Calu3 (cell line): ENCODE data around the gene UCP2. TPM values are rescaled to one million over a fixed set of nuclear protein-coding genes. Genes with fewer than 3 reads are reported as not detected.
A peak's percentile ranks its signal among the peaks of the same experiment; 100 is the strongest.

Source experiments
- BruUV-seq: library from RNA; stranded (reverse); fragments of 400-500 nt; replicated peaks from 2 replicates; lab custom pipeline; 2021; lab: Mats Ljungman, UMichigan
- CTCF ChIA-PET: fragments of 300-600 bp; sonication (Branson Sonifier 250); formaldehyde crosslinking; loops from one replicate; lab custom pipeline; 2022; ENCODE audit warnings: antibody characterized with exemption; lab: Charles Lee
- DNase-seq: peaks from one replicate; pipeline ENCODE4 v3.0.0; 2022
- H3K27ac Mint-ChIP-seq: one replicate; pipeline ENCODE4 v1.8.0; 2022; ENCODE audit warnings: mixed read lengths; ENCODE audit not compliant: unreplicated experiment
- H3K27me3 Mint-ChIP-seq: one replicate; pipeline ENCODE4 v1.8.0; 2022; ENCODE audit warnings: mixed read lengths; ENCODE audit not compliant: unreplicated experiment
- H3K36me3 Mint-ChIP-seq: one replicate; pipeline ENCODE4 v1.8.0; 2022; ENCODE audit warnings: mild to moderate bottlenecking, moderate library complexity, mixed read lengths; ENCODE audit not compliant: insufficient read depth, unreplicated experiment
- H3K4me1 Mint-ChIP-seq: one replicate; pipeline ENCODE4 v1.8.0; 2022; ENCODE audit warnings: mild to moderate bottlenecking, low read depth, mixed read lengths; ENCODE audit not compliant: unreplicated experiment
- H3K4me3 Mint-ChIP-seq: one replicate; pipeline ENCODE4 v1.8.0; 2022; ENCODE audit warnings: mild to moderate bottlenecking, low read depth, moderate library complexity, mixed read lengths; ENCODE audit not compliant: unreplicated experiment
- H3K9me3 Mint-ChIP-seq: one replicate; pipeline ENCODE4 v1.8.0; 2022; ENCODE audit warnings: low read depth, mixed read lengths; ENCODE audit not compliant: unreplicated experiment
- CTCF ChIP-seq: fragments of 200-600 bp; IDR thresholded peaks from one replicate; pipeline ENCODE4 v1.8.0; 2022; ENCODE audit warnings: antibody characterized with exemption; ENCODE audit not compliant: unreplicated experiment
- intact Hi-C: fragments of 100-400 bp; cut with micrococcal nuclease; formaldehyde crosslinking; loops from one replicate; pipeline ENCODE4 v1.10.0; 2022; ENCODE audit not compliant: unreplicated experiment
- total RNA-seq: library from RNA; stranded (reverse); gene quantifications from 2 replicates; pipeline ENCODE4 v1.2.3, GENCODE V29; 2022

The UCP2 gene
- total RNA-seq, 1 experiment from 2014 or later = 14.7 TPM

- Mint-ChIP-seq H3K27ac (no peak overlapping the region), H3K4me1 (peaks cover 26% of the 10 kb centered on the region), H3K27me3 (no peaks in the 10 kb centered on the region), H3K4me3 (no peak overlapping the region), H3K36me3 (peaks cover 33% of the 10 kb centered on the region), H3K9me3 (no peaks in the 10 kb centered on the region)
- intact Hi-C loops = no loop called here
- peak; percentile 28 for DNase-seq
- CTCF ChIA-PET = no interaction called here
- BruUV-seq = no TSS peak
- TF ChIP-seq CTCF = no peak
Observed at GRCh38 chr11:73980001-73980961, 2.4 kb downstream of the UCP2 start.

GRCh38 chr11:73978576-73979086, 4.0 kb downstream of the UCP2 start:
- Mint-ChIP-seq H3K4me3 (no peak overlapping the region), H3K27me3 (no peaks in the 10 kb centered on the region), H3K36me3 (peaks cover 33% of the 10 kb centered on the region), H3K4me1 (peaks cover 21% of the 10 kb centered on the region), H3K9me3 (no peaks in the 10 kb centered on the region), H3K27ac (no peak overlapping the region)
- CTCF ChIA-PET = no interaction called here
- intact Hi-C loops = no loop called here
- no peak for TF ChIP-seq CTCF
- BruUV-seq = no TSS peak
- DNase-seq = no peak

GRCh38 chr11:73977856-73978519, 4.7 kb downstream of the UCP2 start:
- CTCF ChIA-PET = no interaction called here
- no peak for TF ChIP-seq CTCF
- DNase-seq = no peak
- Mint-ChIP-seq H3K36me3 (peaks cover 26% of the 10 kb centered on the region), H3K27ac (no peak overlapping the region), H3K4me3 (no peak overlapping the region), H3K9me3 (no peaks in the 10 kb centered on the region), H3K27me3 (no peaks in the 10 kb centered on the region), H3K4me1 (peaks cover 14% of the 10 kb centered on the region)
- BruUV-seq = no TSS peak
- intact Hi-C loops = no loop called here

GRCh38 chr11:73976451-73977151, 6.0 kb downstream of the UCP2 start:
- CTCF ChIA-PET = no interaction called here
- no peaks in the 10 kb centered on the region for H3K27me3 Mint-ChIP-seq
- no peak for DNase-seq
- H3K36me3 Mint-ChIP-seq = peaks cover 13% of the 10 kb centered on the region
- H3K9me3 Mint-ChIP-seq = no peaks in the 10 kb centered on the region
- H3K4me1 Mint-ChIP-seq = peaks cover under 1% of the 10 kb centered on the region
- H3K4me3 Mint-ChIP-seq = no peak overlapping the region
- intact Hi-C loops = no loop called here
- BruUV-seq = no TSS peak
- no peak for TF ChIP-seq CTCF
- no peak overlapping the region for H3K27ac Mint-ChIP-seq
